Brain microvascular endothelial cell (primary cell): ENCODE data around the gene SRP9.

Experiments
- DNase-seq: peaks from one replicate; pipeline ENCODE4 v3.0.0-alpha.2; 2020
- H3K27ac ChIP-seq: fragments of 250-450 bp; sonication (Bioruptor Pico); 2 replicates; pipeline ENCODE4 v1.5.1; 2020; ENCODE audit warnings: mild to moderate bottlenecking, moderate library complexity
- H3K27me3 ChIP-seq: fragments of 250-450 bp; sonication (Bioruptor Pico); replicated peaks from 2 replicates; pipeline ENCODE4 v1.5.1; 2020; ENCODE audit warnings: mild to moderate bottlenecking
- H3K36me3 ChIP-seq: fragments of 250-450 bp; sonication (Bioruptor Pico); replicated peaks from 2 replicates; pipeline ENCODE4 v1.5.1; 2020; ENCODE audit warnings: mild to moderate bottlenecking
- H3K4me3 ChIP-seq: 2 replicates; pipeline ENCODE4 v1.5.1; 2011; ENCODE audit warnings: low read depth, mild to moderate bottlenecking, control low read depth, low read length, moderate library complexity
- in situ Hi-C: cut with HindIII; loops from 2 replicates; pipeline ENCODE4 v1.10.0; 2017; ENCODE audit warnings: low sequenced_read_pairs, low pct_ligation_motif_present
- TF ChIP-seq, protein P1 (sequence below): IDR thresholded peaks from 2 replicates; pipeline ENCODE4 v1.5.1; 2011; ENCODE audit warnings: low read depth, mild to moderate bottlenecking, moderate library complexity, low read length, control low read depth, inconsistent platforms; ENCODE audit errors: missing control alignments

SRP9 gene

DNA sequence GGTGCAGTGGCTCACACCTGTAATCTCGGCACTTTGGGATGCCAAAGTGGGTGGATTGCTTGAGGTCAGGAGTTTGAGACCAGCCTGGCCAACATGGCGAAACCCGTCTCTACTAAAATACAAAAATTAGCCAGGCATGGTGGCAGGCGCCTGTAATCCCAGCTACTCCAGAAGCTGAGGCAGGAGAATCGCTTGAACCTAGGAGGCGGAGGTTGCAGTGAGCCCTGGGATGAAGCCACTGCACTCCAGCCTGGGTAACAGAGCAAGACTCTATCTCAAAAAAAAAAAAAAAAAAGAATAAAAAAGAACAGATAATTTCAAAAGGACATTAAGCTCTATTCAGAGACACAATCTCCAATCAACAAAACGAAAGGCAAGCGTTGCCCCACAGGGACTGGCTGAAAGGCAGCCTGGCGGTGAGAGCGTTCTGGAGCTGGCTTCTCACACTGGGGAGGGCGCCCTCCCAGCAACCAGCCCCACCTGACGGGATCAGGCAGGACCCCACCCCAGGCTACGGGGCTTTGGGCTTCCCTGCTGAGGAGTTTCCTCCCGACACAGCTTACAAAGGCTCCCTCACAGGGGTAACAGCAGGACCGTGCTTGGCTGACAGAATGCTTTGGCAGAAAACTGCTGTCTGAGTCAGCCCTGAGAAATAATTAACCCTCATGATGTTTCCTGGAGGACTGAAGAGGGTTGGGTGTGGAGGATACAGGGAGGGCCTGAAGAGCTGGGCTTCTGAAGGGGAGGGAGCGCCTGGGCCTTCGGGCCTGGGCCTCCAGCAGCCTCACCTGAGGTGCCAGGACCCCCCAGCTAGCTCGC, 31.1 kb upstream of the SRP9 start:
- DNase-seq = peak; percentile 70
- Histone ChIP-seq H3K4me3 (peak overlapping the region; percentile 54), H3K36me3 (no peaks in the 10 kb centered on the region), H3K27ac (peak overlapping the region; percentile 13), H3K27me3 (no peaks in the 10 kb centered on the region)
- TF ChIP-seq, protein P1, sequence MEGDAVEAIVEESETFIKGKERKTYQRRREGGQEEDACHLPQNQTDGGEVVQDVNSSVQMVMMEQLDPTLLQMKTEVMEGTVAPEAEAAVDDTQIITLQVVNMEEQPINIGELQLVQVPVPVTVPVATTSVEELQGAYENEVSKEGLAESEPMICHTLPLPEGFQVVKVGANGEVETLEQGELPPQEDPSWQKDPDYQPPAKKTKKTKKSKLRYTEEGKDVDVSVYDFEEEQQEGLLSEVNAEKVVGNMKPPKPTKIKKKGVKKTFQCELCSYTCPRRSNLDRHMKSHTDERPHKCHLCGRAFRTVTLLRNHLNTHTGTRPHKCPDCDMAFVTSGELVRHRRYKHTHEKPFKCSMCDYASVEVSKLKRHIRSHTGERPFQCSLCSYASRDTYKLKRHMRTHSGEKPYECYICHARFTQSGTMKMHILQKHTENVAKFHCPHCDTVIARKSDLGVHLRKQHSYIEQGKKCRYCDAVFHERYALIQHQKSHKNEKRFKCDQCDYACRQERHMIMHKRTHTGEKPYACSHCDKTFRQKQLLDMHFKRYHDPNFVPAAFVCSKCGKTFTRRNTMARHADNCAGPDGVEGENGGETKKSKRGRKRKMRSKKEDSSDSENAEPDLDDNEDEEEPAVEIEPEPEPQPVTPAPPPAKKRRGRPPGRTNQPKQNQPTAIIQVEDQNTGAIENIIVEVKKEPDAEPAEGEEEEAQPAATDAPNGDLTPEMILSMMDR = peak; percentile 46
- in situ Hi-C loops = no loop called here

DNA sequence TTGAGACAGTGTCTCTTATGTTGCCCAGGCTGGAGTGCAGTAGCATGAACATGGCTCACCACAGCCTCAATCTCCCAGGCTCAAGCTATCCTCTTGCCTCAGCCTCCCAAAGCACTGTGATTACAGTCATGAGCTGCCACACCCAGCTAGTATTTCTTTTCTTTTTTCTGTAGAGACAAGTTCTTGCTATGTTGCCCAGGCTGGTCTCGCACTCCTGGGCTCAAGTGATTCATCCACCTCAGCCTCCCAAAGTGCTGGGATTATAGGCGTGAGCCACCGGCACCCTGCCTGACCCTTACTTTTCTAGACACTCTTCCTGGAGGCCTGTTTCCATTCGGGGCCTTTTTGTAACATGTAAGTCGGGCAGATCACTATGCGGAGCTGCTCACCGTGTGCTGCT, 30.1 kb upstream of the SRP9 start:
- no peak overlapping the region for H3K27ac ChIP-seq
- no peak for DNase-seq
- no peak overlapping the region for H3K4me3 ChIP-seq
- TF ChIP-seq, protein P1 = no peak
- no peaks in the 10 kb centered on the region for H3K27me3 ChIP-seq
- no peaks in the 10 kb centered on the region for H3K36me3 ChIP-seq
- in situ Hi-C loops = no loop called here

DNA sequence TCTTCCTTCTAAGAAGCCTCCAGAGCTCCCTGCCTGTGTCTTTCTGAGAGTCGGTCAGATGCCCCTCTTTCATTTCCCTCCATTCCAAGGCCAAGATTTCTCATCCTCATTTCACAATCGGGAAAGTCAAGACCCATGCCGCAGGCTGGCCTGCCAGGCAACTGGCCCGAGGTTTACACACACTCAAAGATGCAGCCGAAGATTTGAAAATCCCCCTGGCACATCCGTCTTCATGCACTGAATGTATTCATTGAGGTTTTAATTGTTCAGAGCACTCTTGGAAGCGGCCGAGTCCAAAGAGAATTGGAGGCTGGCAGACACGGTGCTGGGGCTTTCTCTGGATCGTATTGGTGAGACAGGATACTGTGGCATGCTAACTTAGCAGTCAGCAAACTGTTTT, 29.1 kb upstream of the SRP9 start:
- no peak for DNase-seq
- TF ChIP-seq, protein P1 = no peak
- Histone ChIP-seq H3K27me3 (no peaks in the 10 kb centered on the region), H3K36me3 (no peaks in the 10 kb centered on the region), H3K4me3 (no peak overlapping the region), H3K27ac (no peak overlapping the region)
- in situ Hi-C loops = no loop called here

DNA sequence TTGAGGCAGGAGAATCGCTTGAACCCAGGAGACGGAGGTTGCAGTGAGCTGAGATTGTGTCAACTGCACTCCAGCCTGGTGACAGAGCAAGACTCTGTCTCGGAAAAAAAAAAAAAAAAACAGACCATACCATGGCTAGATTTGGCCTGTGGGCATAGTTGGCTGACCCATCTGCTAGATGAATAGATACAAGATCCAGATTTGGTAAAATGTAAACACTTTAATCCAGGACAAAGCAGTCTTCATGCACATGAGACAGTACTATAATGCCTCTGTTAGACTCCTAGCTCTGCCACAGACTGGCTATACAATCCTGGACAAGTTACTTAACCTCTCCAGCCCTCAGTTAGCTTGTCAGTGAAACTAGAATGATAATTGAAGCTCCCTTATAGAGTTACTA, 27.9 kb upstream of the SRP9 start:
- H3K4me3 ChIP-seq = no peak overlapping the region
- in situ Hi-C loops = loop anchor here (25.0 kb wide), 1 partner anchor 187 kb away; no protein-coding TSS in a partner anchor
- no peaks in the 10 kb centered on the region for H3K36me3 ChIP-seq
- TF ChIP-seq, protein P1 = no peak
- no peak overlapping the region for H3K27ac ChIP-seq
- no peak for DNase-seq
- no peaks in the 10 kb centered on the region for H3K27me3 ChIP-seq

DNA sequence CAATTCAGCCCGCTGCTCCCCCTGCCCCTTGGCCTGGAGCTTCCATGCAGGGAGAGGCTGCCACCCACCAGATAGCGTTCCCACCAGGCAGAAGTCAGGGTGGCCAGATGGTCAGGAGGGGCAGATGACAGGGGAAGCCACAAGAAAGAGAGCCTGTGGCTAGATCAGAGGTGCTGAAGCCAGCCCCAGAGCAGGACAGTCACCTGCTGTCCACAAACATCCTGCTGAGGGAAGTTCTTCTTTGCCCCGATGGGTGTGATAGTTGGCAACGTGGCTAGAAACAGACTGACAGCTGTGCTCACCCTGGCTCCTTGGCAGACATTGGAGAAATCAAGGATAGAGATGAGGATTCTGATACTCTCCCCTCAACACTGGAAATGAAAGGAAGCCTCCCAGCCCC, 27.2 kb upstream of the SRP9 start:
- no peak for DNase-seq
- H3K27me3 ChIP-seq = no peaks in the 10 kb centered on the region
- H3K27ac ChIP-seq = no peak overlapping the region
- H3K4me3 ChIP-seq = no peak overlapping the region
- no peaks in the 10 kb centered on the region for H3K36me3 ChIP-seq
- TF ChIP-seq, protein P1 = no peak
- in situ Hi-C loops = loop anchor here (25.0 kb wide), 1 partner anchor 188 kb away; no protein-coding TSS in a partner anchor
